ENCODE measurements around the gene DTD1.

Gene DTD1

DNA sequence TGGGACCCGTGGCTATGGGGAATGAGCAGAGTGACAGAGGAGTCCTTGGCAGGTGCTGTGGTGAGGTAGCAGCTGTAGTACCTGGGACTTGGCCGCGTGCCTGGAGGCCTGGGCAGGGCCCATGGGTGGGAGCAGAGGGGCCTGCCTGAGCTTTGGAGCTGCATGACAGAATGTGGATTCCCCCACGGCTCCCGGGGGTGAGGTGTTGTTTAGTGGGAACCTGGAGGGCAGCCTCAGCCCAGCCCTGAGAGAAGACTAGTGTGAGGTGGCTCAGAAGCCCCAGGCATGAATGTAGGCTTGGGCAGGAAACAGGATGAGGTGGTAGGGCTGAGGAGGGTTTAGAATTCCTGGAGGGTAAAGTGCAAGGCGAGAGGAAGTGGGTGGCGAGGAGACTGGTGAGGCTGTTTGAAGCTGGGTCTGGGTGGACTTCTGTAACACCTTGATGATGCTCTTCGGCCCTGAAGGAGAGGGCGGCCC is 139.2 kb downstream of the DTD1 start:
- no peak for DNase-seq (ENCODE audit: extremely low read depth, low read depth)
- TF ChIP-seq, protein P1, sequence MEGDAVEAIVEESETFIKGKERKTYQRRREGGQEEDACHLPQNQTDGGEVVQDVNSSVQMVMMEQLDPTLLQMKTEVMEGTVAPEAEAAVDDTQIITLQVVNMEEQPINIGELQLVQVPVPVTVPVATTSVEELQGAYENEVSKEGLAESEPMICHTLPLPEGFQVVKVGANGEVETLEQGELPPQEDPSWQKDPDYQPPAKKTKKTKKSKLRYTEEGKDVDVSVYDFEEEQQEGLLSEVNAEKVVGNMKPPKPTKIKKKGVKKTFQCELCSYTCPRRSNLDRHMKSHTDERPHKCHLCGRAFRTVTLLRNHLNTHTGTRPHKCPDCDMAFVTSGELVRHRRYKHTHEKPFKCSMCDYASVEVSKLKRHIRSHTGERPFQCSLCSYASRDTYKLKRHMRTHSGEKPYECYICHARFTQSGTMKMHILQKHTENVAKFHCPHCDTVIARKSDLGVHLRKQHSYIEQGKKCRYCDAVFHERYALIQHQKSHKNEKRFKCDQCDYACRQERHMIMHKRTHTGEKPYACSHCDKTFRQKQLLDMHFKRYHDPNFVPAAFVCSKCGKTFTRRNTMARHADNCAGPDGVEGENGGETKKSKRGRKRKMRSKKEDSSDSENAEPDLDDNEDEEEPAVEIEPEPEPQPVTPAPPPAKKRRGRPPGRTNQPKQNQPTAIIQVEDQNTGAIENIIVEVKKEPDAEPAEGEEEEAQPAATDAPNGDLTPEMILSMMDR (IDR thresholded peaks at IDR 0.05; ENCODE audit: low read depth, low read length, missing control alignments): no peak
- no peak overlapping the region for H3K4me3 ChIP-seq (replicated peaks; ENCODE audit: low read depth, low read length)

DNA sequence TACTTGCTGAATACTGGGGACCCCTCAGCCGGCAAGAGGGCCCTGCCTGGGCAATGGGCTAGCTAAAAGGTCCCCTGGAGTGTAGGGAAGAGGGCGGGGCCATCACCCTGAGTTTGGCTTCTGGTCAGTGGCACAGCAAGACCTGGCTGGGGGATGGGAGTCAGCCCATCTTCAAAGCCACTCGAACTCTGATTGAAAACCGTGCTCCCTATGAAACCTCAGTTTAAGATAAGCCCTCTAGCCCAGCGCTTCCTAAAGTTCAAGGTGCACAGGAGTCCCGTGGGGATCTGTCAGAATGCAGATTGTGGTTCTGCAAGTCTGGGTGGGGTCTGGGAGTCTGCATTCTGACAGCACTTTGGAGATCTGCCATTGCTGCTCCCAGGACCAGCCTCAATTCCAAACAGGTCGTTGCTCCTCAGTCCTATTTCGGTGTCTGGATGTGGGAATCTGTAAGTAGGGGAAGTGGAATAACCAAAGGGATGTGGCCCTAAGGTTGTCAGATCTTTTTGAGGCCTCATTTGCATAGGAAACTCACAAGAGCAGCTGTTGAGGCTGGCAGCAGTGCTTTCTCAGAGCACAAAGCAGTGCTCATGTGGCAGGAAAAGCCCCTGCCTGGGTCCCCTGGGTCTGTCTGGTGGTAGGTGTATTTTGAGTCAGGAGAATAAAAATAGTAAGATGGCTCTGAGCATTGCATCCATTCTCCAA is 140.5 kb downstream of the DTD1 start:
- TF ChIP-seq, protein P1 (IDR thresholded peaks at IDR 0.05; ENCODE audit: low read depth, low read length, missing control alignments): no peak
- DNase-seq (ENCODE audit: extremely low read depth, low read depth): no peak
- no peak overlapping the region for H3K4me3 ChIP-seq (replicated peaks; ENCODE audit: low read depth, low read length)

DNA sequence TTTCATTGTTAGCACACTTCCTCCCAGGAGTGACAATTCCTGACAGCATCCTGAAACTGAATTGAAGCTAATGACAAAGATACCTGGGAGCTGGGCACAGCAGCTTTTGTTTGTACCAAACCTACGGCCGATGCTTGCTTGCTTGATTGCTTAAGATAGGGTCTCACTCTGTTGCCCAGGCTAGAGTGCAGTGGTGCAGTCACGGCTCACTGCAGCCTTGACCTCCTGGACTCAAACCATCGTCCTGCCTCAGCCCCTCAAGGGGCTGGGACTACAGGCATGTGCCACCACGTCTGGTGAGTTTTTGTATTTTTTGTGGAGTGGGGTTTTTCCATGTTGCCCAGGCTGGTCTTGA is 141.0 kb downstream of the DTD1 start:
- TF ChIP-seq, protein P1 (IDR thresholded peaks at IDR 0.05; ENCODE audit: low read depth, low read length, missing control alignments): no peak
- no peak overlapping the region for H3K4me3 ChIP-seq (replicated peaks; ENCODE audit: low read depth, low read length)
- DNase-seq (ENCODE audit: extremely low read depth, low read depth): no peak

DNA sequence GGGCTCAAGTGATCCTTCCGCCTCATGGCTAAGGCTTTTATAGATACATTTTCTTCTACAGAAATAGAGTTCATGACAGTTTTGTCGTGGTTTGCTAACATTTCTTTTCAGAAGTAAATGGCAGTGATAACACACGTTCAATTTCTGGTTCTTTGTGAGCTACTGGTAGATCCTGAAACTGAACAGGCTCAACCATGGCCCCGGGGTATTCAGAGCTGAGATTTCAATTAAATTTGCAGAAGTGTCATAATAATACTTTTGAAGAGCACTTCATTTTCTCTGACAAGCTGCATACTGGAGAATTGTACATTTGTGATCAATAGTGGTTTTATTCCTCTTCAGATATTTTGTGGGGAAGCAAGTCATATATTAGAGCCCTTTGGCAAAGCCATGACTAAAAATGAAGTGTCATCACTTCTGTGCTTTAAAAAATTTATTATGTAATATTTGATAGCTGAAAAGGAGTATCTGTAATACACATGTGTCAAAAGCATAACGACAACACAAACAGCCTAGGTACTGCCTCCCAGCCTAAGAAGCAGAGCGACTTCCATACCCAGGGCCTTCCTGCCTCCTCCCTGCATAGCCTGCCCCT is 141.5 kb downstream of the DTD1 start:
- DNase-seq (ENCODE audit: extremely low read depth, low read depth): no peak
- no peak overlapping the region for H3K4me3 ChIP-seq (replicated peaks; ENCODE audit: low read depth, low read length)
- TF ChIP-seq, protein P1 (IDR thresholded peaks at IDR 0.05; ENCODE audit: low read depth, low read length, missing control alignments): no peak

DNA sequence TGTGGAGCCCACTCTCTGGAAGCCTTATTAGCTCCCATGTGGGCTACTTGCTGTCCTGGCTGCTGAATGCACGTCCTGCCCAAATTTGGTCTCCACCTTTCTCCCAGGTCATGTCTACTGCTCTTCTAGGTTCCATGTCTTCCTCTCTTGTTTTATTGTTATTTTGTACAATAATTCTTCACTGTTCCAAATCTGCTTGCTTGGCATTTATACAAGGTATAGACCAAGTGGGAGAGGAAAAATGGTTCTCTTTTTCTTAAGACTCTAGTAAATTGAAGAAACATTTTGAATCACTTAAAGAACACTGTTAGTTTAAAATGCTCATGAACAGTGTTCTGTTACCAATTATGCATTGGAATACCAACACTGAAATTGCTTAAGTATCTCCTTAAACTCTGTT is 144.1 kb downstream of the DTD1 start:
- TF ChIP-seq, protein P1 (IDR thresholded peaks at IDR 0.05; ENCODE audit: low read depth, low read length, missing control alignments): no peak
- DNase-seq (ENCODE audit: extremely low read depth, low read depth): no peak
- H3K4me3 ChIP-seq (replicated peaks; ENCODE audit: low read depth, low read length): no peak overlapping the region

DNA sequence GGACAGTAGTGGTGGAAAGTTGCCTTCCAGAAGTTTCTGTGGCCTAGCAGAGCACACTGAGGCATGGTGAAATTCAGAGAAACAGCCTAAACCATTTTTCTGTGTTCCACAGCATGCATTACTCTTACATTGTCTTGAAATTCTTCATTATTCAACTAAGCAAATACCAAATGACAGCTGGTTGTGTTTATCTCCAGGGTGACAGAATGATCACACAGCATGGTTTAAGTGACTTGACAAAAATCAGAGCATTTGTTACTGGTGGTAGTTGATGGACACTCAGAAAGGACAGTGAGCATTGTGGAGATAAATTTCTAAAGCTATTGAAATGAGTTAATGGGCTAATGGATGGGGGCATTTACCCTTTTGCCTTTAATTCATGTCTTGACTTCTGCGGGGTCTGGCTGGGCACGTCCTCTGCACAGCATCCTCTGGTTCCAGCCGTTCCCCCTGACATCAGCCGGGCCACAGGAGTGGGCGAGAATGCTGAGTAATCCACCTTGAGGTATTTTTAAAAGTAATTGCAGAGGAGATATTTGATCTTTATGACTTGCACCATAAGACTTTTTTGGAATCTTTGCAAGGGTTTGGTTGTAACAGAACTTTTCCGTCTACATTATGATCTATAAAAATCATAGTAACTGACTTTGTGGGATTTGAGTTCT is 146.8 kb downstream of the DTD1 start:
- no peak for DNase-seq (ENCODE audit: extremely low read depth, low read depth)
- no peak overlapping the region for H3K4me3 ChIP-seq (replicated peaks; ENCODE audit: low read depth, low read length)
- TF ChIP-seq, protein P1 (IDR thresholded peaks at IDR 0.05; ENCODE audit: low read depth, low read length, missing control alignments): no peak
